HL-60 (cell line): ENCODE results near the gene C11orf91.

ENCODE experiments used
- GABPA ChIP-seq: IDR thresholded peaks from 2 replicates; pipeline ENCODE4 v1.6.1; 2012; ENCODE audit warnings: low read depth
- POLR2AphosphoS5 ChIP-seq: IDR thresholded peaks from 2 replicates; pipeline ENCODE4 v1.6.1; 2012; ENCODE audit warnings: low read depth
- SPI1 ChIP-seq: IDR thresholded peaks from 2 replicates; pipeline ENCODE4 v1.6.1; 2012; ENCODE audit warnings: low read depth, mild to moderate bottlenecking, borderline replicate concordance
- TF ChIP-seq, protein P1 (sequence below): IDR thresholded peaks from one replicate; pipeline ENCODE4 v1.5.1; 2011; ENCODE audit warnings: low read length, control low read depth, inconsistent platforms; ENCODE audit not compliant: insufficient read depth
- TF ChIP-seq, protein P2 (sequence below): IDR thresholded peaks from 2 replicates; pipeline ENCODE4 v1.6.1; 2012; ENCODE audit warnings: low read depth; ENCODE audit not compliant: insufficient replicate concordance

DNA sequence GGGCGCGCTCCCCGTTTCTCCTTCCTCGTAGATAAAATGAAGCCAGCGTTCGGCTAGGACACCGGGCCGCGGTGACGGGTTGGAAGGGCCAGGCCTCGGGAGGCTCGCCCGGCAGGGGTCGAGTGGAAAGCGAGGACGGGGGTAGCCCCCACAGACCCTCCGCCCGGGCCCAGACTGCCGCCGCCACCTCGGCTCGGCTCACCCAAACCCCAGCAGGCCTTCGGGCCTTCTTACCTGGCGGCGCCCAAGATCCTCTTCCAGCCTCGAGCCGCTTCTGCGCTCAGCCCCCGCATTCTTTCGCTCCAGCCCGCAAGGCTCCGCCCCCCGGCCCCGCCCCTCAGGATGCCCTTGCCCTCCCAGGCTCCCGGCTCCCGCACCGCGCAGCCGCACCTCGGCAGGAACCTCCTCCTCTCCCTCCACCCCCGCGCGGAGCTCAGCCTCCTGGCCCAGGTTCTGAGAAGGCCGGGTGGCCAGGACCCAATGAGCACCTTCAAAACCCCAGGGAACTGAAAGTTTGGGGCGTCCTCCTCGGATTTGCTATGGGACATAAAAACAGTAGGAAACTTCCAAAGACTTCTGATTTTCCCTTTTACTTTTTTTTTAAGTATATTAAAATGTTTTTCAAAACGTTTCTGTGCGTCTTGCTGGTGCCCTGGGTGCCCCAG, 35.7 kb upstream of the C11orf91 start, which contains the start of gene CD59:
- TF ChIP-seq, protein P1, sequence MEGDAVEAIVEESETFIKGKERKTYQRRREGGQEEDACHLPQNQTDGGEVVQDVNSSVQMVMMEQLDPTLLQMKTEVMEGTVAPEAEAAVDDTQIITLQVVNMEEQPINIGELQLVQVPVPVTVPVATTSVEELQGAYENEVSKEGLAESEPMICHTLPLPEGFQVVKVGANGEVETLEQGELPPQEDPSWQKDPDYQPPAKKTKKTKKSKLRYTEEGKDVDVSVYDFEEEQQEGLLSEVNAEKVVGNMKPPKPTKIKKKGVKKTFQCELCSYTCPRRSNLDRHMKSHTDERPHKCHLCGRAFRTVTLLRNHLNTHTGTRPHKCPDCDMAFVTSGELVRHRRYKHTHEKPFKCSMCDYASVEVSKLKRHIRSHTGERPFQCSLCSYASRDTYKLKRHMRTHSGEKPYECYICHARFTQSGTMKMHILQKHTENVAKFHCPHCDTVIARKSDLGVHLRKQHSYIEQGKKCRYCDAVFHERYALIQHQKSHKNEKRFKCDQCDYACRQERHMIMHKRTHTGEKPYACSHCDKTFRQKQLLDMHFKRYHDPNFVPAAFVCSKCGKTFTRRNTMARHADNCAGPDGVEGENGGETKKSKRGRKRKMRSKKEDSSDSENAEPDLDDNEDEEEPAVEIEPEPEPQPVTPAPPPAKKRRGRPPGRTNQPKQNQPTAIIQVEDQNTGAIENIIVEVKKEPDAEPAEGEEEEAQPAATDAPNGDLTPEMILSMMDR = no peak
- TF ChIP-seq, protein P2, sequence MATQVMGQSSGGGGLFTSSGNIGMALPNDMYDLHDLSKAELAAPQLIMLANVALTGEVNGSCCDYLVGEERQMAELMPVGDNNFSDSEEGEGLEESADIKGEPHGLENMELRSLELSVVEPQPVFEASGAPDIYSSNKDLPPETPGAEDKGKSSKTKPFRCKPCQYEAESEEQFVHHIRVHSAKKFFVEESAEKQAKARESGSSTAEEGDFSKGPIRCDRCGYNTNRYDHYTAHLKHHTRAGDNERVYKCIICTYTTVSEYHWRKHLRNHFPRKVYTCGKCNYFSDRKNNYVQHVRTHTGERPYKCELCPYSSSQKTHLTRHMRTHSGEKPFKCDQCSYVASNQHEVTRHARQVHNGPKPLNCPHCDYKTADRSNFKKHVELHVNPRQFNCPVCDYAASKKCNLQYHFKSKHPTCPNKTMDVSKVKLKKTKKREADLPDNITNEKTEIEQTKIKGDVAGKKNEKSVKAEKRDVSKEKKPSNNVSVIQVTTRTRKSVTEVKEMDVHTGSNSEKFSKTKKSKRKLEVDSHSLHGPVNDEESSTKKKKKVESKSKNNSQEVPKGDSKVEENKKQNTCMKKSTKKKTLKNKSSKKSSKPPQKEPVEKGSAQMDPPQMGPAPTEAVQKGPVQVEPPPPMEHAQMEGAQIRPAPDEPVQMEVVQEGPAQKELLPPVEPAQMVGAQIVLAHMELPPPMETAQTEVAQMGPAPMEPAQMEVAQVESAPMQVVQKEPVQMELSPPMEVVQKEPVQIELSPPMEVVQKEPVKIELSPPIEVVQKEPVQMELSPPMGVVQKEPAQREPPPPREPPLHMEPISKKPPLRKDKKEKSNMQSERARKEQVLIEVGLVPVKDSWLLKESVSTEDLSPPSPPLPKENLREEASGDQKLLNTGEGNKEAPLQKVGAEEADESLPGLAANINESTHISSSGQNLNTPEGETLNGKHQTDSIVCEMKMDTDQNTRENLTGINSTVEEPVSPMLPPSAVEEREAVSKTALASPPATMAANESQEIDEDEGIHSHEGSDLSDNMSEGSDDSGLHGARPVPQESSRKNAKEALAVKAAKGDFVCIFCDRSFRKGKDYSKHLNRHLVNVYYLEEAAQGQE = no peak
- TF ChIP-seq SPI1 (no peak), GABPA (no peak), POLR2AphosphoS5 (peak; percentile 71)
